Measurements from ENCODE around the gene LFNG. TPM values are rescaled to one million over a fixed set of nuclear protein-coding genes. Genes with fewer than 3 reads are reported as not detected.

The LFNG gene
- total RNA-seq, 1 donor from 2014 or later, result 20.1 TPM

- DNase-seq (ENCODE audit: low spot score), result peak; percentile 54
- ATAC-seq, result no peak
These were observed 18.6 kb downstream of the LFNG start for GRCh38 chr7:2537981-2538851.

DNA sequence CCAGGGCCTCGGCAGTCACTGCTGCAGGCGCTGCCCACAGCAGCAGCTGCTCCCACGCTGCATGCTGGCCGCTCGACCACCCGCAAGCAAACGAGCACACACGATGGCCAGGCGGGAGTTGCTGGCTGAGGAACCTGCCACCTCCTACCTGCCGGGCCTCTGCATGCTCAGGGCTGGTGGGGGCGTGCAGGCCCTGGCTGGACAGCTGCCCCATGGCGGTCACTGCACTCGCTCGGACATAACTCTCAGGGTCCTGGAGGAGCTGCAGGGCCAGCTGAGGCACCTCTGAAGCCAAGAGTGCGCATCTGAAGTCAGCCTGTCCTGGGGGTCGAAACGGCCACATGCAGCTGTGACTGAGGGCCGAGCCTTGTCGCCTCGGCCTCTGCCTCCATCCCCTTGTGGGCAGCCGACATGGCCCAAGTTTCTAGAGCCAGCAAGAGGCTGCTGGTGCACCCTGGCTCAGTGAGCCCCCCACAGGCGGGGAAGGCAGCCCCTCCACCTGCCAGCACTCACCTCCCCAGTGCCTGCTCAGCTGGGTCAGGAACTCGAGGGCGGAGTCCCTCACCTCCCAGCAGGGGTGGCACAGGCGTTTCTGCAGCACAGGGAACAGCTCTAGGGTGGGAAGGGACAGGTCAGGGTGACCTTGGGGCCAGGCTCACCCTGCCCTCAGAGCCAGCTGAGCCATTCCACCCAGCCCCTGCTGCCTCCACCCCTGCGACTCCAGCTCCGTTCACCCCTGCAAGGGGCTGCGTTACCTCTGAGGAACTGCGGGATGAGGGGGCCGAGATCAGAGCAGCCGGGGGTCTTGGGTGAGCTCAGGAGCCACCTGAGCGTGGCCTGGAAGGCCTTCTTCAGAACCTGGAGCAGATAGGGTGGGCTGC lies 19.7 kb downstream of the LFNG start:
- no peak for ATAC-seq
- peak; percentile 47 for DNase-seq (ENCODE audit: low spot score)

More at GRCh38 chr7:2537981-2538851, 18.6 kb downstream of the LFNG start:
- intact Hi-C loops (cut with DNase I), result no loop called here

DNA sequence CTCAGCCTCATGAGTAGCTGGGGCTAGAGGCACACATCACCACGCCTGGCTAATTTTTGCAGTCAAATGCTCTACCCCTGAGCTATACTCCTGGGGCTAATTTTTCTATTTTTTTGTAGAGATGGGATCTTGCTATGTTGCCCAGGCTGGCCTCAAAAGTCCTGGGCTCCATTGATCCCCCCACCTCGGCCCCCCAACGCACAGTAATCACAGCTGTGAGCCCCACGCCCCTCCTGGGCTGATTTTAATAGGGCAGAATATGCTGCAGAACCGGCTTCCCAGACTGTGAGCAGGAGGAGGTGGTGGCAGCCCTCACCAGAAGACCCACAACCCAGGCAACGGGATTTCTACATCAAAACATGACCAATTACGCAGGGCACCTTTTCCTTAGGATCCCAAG lies 20.6 kb downstream of the LFNG start:
- DNase-seq (ENCODE audit: low spot score), result no peak
- ATAC-seq, result no peak
- intact Hi-C loops (cut with DNase I), result no loop called here

More for the DNA sequence above, 19.7 kb downstream of the LFNG start:
- intact Hi-C loops (cut with DNase I), result no loop called here

- ATAC-seq, result no peak
- intact Hi-C loops (cut with DNase I), result no loop called here
- peak; percentile 53 for DNase-seq (ENCODE audit: low spot score)
These were observed 21.1 kb downstream of the LFNG start for GRCh38 chr7:2540641-2541051.

DNA sequence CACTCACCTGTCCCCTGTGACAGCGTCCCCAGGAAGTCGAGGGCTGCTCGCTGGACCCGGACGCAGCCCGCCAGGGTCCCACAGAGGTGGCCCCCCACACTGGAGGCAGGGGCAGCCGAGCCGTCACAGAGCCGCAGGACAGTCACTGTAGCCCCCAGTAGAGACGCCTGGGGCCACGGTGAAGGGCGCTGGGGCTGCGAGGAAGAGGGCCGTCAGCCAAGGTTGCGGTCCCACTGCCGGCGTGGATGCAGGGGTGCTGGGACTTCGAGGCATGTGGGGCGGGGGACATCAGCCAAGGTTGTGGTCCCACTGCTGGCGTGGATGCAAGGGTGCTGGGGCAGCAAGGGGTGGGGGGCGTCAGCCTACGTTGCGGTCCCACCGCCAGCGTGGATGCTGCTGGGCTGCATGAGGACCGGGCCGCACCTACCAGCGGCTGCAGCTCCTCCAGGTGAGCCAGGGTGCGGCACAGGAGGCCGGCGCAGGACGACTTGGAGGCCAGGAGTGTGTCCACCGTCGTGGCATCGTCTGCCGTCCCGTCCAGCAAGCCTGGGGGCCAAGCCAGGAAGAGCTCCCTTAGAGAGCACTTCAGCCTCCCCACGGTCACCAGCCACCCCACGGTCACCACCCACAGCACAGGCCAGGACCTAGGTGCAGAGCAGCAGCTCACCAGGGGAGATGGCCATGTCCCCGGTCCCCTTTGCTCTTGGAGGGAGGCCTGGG lies 21.9 kb downstream of the LFNG start:
- ATAC-seq (no peak), DNase-seq (ENCODE audit: low spot score) (peak; percentile 53)
- intact Hi-C loops (cut with DNase I), result no loop called here

DNA sequence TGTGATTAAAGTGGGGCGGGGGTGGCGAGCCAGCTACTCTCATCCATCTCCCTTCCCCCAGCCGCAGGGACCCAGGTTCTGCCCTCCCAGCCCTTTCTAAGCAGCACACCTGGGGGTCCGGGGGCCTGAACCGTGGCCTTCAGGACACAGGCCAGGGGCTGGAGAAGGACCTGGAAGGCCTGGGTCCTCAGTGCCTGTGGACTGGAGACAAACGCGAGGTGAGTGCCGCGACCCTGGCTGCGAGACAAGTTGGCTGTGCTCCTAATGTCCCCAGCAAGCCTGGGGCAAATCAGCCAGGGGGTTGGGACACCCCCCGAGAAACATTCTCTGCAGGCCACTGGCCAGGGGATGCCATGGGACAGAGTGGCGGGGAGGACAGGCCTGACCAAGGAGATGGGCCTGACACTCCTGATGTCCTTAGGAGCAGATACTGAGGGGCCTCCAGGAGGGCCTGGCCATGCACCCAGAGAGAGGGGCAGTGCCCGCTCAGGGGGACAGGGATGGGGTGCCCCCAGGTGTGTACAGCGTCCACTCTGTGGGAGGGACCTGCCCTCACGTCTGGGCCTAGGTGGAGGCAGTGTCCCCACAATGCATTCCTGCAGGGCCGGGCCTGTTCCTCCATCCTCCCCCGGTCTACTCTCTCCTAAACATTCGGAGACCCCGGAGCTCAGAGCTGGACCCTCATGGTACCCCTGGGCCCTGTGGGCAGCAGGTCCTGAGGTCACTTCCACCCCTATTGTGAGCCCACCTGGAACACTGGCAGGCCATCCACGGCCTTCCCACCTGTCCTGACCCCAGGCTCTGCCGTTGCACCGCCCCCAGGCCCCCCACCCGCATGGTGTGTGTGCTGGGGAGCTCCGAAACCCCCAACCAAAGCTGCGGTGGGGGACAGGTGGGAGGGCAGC lies 22.7 kb downstream of the LFNG start:
- ATAC-seq (peak; percentile 21), DNase-seq (ENCODE audit: low spot score) (peak; percentile 53)
- intact Hi-C loops (cut with DNase I), result no loop called here

DNA sequence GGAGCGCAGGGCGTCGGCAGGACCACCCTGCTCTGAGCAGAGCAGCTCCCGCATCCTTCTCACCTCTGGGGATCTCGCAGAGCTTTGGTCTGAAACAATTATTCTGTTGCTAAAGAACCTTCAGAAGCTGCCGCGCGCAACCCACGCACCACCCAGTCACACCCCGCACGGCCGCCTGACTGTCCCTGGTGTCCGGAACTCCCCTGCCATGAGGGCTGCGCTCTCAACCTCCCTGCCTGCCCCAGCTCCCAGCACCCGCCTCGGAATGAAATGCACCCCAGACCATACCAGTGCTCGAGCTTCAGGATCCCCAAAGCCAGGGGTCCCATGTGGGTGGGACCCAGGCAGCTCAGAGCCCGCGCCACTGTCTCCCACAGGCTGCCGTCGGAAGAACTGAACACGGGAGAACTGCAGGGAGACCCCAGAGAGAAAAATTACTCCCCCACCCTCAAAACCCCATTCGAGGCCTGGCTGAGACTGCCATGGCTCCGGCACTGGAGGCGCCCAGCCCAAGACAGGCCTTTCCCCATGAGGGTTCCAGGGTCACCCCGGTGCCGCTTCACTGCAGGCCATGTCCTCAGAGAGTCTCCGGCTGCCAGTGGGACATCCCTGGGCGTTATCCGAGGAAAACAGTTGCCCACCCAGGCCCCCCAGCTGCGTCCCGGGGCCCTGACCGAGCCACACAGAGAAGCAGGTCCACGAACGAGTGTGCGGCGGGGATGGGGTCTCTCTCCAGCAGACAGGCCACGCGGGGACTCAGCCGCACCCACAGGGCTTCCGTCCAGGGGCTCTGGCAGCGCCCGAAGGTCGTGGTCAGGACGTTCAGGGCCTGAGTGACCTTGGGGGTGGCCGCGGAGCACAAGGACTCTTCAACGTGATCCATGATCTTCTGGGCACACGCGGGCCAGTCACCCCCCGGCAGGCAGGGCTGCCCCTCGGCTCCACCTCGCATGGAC lies 23.6 kb downstream of the LFNG start:
- DNase-seq (ENCODE audit: low spot score), result peak; percentile 59
- intact Hi-C loops (cut with DNase I), result no loop called here
- ATAC-seq, result no peak

DNA sequence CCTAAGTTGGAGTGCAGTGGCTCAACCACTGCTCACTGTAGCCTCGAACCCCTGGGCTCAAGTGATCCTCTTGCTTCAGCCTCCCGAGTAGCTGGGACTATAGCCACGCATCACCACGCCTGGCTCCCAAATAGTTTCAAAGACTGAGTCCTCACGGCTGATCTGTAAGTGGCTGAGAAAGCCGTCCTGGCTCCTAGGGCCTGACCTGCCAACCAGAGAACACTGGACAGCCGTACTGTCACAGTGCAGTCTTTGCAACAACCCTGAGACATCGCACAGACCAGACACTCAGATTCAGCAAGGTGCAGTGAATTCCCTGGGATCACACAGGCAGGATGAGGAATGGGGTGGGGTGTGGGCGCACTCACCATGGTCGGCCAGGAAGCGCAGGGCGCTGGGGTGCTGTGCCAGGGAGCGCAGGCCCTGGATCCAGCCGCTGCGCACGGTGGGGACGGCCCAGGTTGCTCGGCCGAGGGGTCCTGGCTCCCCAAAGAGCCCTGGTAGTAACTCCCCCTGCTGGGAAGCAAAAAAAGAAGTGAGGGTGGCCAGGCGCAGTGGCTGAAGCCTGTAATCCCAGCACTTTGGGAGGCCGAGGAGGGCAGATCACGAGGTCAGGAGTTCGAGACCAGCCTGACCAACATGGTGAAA lies 25.1 kb downstream of the LFNG start:
- DNase-seq (ENCODE audit: low spot score) (peak; percentile 45), ATAC-seq (no peak)
- intact Hi-C loops (cut with DNase I), result no loop called here

DNA sequence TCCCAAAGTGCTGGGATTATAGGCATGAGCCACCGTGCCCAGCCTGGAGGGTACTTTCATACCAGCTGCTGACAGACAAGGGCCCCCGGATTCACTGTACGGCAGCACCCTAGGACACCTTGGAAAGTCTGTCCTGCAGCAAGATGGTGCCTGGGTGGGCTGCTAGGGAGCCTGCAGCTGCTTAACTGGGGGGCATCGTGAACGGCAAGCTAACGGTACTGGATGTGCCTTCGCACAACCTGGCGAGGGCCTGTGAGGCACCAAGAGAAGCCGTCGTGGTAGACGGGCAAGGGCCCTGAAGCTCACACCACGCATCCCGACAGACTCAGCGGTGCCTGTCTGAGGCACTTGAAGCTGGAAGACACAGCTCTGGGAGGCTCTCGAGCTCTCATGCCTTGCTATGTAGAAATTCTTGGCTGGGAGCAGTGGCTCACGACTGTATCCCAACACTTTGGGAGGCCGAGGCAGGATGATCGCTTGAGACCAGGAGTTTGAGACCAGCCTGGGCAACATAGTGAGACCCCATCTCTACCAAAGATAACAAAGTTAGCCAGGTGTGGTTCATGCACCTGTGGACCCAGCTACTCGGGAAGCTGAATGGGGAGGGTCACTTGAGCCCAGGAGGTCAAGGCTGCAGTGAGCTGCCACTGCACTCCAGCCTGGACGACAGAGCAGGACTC lies 26.3 kb downstream of the LFNG start:
- DNase-seq (ENCODE audit: low spot score), result peak; percentile 52
- ATAC-seq, result no peak
- intact Hi-C loops (cut with DNase I), result no loop called here

DNA sequence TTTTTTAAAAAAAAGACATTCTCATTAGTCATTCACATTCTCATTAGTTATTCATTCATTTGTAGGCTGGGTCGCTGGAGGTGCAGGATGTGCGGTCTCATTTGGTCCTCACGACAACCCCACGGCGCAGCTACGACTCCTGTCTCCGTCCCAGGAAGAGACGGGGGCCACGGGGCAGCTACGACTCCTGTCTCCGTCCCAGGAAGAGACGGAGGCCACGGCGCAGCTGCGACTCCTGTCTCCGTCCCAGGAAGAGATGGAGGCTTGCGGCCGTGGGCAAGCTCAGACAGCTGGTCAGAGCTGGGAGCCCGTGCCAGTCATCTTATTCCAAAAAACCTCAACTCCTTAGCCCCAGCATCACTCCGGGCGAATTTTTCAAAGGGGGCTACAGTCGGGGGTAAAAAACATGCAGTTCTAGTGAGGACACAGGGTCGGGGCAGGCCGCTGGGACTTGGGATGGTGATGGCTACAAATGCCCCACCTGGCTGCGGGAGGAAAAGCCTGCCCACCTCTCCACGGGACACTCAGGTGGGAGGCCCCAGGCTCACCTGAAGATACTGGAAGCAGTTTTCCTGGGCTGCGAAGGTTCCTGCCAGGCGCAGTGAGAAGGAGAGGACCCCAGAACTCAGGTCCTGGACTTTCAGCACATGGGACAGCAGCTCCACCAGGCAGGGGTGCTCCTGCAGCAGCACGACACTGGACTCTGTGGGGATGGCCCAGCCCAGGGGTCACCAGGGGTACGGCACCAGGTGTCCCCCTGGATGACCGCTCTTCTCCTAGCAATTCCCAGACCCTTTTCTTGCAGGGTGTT lies 27.4 kb downstream of the LFNG start:
- intact Hi-C loops (cut with DNase I), result no loop called here
- no peak for ATAC-seq
- DNase-seq (ENCODE audit: low spot score), result peak; percentile 50

GRCh38 chr7:2551418-2551817 lies 31.8 kb downstream of the LFNG start:
- no peak for ATAC-seq
- intact Hi-C loops (cut with DNase I), result no loop called here
- peak; percentile 23 for DNase-seq (ENCODE audit: low spot score)

DNA sequence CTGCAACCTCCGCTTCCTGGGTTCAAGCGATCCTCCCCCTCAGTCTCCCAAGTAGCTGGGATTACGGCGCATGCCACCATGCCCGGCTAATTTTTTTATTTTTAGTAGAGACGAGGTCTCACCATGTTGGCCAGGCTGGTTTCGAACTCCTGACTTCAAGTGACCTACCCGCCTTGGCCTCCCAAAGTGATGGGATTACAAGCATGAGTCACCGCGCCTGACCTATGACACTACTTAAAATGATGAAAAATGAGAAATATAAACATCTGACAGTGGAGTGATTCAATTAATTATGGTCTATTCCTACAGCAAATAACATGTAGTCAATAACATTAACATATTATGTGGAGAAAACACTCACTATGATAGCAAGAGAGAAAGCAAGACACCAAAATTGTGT lies 33.5 kb downstream of the LFNG start:
- intact Hi-C loops (cut with DNase I), result no loop called here
- DNase-seq (ENCODE audit: low spot score) (no peak), ATAC-seq (no peak)

GRCh38 chr7:2553831-2554581 lies 34.4 kb downstream of the LFNG start:
- ATAC-seq, result no peak

DNA sequence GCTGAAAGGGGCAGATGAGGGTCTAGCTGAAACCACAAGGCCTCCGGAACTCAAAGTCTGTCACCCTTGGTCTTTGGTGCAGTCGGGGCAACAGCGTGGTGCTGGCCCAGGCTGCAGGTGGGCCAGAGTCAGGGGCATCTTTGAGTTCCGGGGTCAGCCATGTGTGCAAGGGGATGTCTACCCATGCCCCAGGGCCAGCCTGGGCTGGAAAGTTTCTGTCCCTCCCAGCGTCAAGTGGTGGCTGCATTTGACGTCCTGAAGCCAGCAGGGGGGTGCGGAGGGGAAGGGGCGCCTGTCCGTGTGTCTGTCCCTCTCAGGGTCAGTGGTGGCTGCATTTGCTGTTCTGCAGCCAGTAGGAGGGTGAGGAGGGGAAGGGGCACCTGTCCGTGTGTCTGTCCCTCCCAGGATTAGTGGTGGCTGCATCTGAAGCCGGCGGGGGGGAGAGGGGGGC lies 35.1 kb downstream of the LFNG start:
- intact Hi-C loops (cut with DNase I), result no loop called here
- ATAC-seq (no peak), DNase-seq (ENCODE audit: low spot score) (peak; percentile 59)

More at GRCh38 chr7:2553831-2554581, 34.4 kb downstream of the LFNG start:
- DNase-seq (ENCODE audit: low spot score), result peak; percentile 55
- intact Hi-C loops (cut with DNase I), result no loop called here

Measured in sciatic nerve (tissue), 2 donors.